ENCODE measurements around the gene PLEKHA5. TPM values are rescaled to one million over a fixed set of nuclear protein-coding genes. Genes with fewer than 3 reads are reported as not detected.
A peak's percentile ranks its signal among the peaks of the same experiment; 100 is the strongest.

Gene PLEKHA5
- total RNA-seq, 1 donor from 2014 or later: 49.1 TPM

- peak; percentile 87 for DNase-seq
Observed at GRCh38 chr12:19234981-19235871, 105.7 kb downstream of the PLEKHA5 start.

GRCh38 chr12:19236656-19237055 is 107.1 kb downstream of the PLEKHA5 start:
- peak; percentile 71 for DNase-seq

DNA sequence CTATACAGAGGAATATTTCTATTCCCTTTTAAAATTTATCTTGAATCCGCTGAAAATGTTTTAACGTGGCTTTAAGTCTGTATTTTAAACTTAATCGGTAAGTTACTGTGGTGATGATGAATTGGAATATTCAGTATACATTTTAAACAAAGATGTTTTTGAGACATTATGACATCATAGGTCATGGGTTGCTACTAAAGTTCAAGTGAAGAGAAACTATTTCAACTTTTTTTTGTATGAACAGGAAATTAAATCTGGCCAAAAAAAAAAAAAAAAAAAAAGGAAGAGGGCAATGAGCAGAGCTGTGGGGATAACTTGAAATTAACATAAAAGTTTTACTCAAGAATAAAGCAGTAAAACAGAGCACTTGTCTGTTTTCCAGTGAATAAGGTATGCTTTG is 109.0 kb downstream of the PLEKHA5 start:
- peak; percentile 28 for DNase-seq

GRCh38 chr12:19239102-19239501 is 109.6 kb downstream of the PLEKHA5 start:
- DNase-seq: no peak

DNA sequence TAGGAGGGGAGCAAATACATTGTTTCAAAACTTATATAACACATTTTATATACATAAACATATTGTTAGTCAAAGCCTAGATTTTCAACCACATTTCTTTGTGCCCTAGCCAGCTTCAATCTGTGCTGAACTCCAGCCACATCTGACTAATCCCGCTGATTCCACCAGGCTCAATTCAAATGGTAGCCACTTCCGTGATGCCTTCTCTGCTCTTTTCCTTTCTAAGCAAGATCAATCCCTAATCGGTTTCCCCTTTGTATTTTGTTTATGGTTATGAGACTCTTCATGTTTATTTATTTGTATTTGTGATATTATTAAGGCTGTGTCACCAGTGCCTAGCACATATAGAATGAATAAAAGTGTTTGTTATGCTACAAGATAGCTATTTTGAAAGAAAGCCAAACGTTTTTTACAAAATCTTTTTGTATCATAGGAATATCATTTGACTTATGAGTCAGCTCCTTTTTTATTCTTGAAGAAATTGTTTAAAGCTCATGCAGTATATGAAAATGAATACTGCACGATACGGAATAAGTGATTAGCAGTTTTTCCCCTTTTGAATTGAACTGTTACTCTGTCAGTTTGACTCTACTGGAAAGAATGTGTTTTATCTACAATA is 110.2 kb downstream of the PLEKHA5 start:
- no peak for DNase-seq

GRCh38 chr12:19242581-19242980 is 113.0 kb downstream of the PLEKHA5 start:
- DNase-seq: no peak

- peak; percentile 26 for DNase-seq
Observed at GRCh38 chr12:19243551-19243950, 114.0 kb downstream of the PLEKHA5 start.

GRCh38 chr12:19244312-19244711 is 114.8 kb downstream of the PLEKHA5 start:
- DNase-seq: no peak

GRCh38 chr12:19245106-19245505 is 115.6 kb downstream of the PLEKHA5 start:
- DNase-seq: no peak

- DNase-seq: no peak
Observed at GRCh38 chr12:19245666-19246065, 116.1 kb downstream of the PLEKHA5 start.

DNA sequence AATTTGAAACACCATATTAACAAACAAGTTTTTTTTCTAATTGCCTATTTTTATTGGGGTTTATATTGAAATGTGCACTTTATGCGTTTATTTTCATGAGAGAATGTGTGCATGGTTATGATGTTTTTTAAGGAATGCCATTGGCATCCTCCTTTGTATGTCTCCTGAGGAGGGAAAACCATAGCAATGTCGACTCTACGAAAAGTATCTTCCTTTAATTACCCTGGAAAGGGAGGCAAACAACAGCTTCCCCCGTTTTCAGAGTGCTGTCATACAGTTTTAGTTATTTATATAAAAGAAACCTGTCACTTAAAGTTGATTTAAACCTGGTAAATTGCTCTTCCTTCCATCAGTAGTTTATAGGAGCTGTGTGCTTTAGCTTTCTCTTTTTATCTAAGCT is 117.4 kb downstream of the PLEKHA5 start:
- no peak for DNase-seq

- DNase-seq: no peak
Observed at GRCh38 chr12:19248929-19249602, 119.5 kb downstream of the PLEKHA5 start.

GRCh38 chr12:19251481-19252132 is 122.1 kb downstream of the PLEKHA5 start:
- no peak for DNase-seq

DNA sequence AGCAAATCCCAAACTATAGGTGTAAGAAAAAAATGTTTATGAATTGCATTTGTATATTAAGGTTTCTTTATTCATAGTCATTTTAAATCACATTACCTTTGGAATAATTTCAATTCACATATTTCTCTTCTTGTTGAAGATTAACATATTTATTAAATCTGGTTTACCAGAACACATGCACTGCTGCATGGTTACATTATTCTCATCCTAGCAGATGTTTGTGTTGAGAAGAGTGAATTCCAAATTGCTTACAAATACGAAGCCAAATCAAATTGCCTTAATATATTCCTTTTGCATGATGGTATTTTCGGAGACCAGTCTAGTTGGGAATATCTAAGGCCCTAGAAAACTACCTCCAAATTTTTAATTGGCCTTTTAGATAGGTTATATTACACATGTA is 130.6 kb downstream of the PLEKHA5 start:
- no peak for DNase-seq

DNA sequence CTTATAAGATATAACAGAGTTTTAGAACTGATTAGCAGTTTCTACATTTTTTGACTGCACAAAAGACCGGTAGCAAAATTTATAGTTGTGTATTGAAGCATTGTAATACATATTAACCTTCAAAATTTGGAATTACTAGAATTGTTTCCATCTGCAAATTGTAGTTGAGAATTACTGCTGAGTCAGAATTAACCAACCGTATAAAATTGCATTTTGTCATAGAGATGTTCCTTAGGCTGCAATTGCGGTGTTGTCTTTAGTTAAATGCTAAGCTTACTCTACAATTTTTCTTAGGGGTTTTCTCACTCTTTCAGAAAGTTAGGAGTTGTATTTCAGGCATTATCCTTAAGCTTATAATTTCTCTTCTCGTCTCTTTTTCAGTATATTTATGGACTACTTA is 132.2 kb downstream of the PLEKHA5 start:
- no peak for DNase-seq

DNA sequence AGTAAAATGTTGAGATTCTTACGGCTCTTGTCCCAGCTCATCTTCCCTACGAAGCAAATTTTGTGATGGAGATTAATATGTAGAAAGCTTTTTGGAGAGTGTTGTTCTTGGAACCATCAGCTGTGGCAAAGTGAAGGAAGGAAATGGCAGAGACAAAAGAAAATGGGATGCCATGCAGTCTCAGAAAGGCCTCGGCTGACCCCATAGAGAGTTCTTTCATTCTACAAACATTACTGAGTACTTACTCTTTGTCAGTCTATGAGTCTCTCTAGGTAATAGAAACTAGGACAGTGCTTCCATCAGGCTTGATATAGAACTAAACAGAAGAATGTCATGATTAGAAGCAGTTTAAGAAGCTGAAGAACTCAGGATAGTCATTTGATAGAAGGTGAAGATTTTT is 134.1 kb downstream of the PLEKHA5 start:
- no peak for DNase-seq

DNA sequence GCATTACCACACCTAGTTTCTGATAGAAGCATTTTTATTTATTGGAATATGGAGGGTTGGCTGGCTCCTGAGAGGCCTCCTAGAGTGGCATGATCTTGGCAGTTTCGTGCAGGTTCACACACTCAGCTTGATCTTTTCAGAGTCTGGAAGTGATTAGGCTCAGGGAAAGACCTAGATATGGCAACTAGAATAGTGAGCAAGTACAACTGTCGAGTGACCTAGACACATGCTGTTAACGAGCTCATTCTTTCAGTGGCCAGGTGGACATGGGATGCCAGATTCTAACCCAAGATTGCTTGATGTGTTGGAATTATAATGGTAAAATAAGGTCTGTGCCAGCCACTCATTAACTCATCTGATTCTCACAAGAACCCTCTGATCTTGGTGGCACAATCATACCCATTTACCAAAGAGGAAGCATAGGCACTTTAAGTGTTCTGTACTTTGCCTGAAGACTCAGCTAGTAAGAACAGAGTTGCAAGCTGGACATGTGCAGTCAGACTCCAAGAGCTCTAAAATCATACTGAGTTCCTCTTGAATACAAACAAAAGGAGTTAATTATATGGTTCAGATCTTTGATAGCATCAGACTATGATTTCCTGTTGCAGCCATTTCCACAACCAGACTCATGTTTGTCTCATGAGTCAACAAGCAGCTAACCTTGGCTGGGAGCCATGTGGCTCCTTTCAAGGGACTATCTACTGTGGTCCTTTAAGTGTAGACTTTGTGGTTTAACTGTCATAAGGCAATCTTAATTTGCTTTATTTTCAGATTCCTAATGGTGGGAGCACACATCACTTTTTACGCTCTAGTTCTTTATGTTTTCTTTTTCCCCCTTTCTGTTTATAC is 144.2 kb downstream of the PLEKHA5 start:
- DNase-seq: peak; percentile 48

- no peak for DNase-seq
Observed at GRCh38 chr12:19276767-19277166, 147.2 kb downstream of the PLEKHA5 start.

DNA sequence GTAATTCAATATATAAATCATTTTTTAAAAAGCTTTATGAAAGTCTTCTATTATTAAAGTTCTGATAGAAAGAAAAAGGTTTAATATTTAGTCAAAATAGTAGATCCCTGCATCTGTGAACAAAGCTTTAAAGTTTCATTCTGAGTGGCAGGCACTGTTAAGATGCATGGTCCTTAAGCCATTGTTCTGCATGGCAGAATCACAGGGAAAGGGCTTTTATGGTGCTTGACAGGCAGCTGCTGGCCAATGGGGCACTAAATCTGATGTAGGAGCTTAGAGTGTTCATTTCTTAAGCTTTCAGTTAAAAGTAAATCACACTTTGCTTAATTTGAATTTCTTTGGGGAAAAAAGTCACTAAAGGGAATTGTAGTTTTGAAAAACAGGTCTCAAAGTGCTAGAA is 148.2 kb downstream of the PLEKHA5 start:
- DNase-seq: no peak

GRCh38 chr12:19278407-19278806 is 148.9 kb downstream of the PLEKHA5 start:
- no peak for DNase-seq

DNA sequence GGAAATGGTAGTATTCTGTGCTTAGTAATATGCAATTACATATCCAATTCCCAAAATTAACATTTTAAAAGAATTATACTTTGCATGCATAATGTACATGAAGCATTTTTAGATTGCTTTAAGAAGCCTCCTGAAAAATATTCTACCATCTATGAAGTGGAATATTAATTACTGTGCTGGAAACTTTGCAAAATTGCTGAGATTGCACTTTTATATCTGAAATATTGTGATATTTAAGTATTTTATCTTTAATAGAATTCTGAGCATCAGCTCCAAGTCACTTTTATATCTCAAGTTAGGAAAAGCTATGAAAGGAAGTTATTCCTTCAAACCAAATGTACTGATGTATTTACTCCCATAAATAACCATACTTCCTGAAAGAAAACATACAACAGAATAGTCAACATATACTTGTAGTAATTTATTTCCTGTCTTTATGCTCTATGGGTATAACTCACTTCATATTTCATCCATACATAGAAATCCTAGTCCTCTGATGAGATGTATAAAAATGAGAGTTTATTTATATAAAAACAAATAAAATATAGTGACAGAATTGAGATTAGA is 152.7 kb downstream of the PLEKHA5 start:
- DNase-seq: no peak

Measured in skin of body (tissue), 2 donors.